Fibroblast of lung (primary cell): ENCODE measurements around the gene SMC6. TPM values are rescaled to one million over a fixed set of nuclear protein-coding genes. Genes with fewer than 3 reads are reported as not detected.
A peak's percentile ranks its signal among the peaks of the same experiment; 100 is the strongest.

Source experiments
- DNase-seq, 2 donors: peaks; one replicate each; pipeline versions ENCODE4 v3.0.0 to v3.0.0-alpha.2; 2010; ENCODE audit warnings: low read depth in 2 of 2
- H2AFZ ChIP-seq: 2 replicates; pipeline ENCODE4 v1.5.1; 2012; ENCODE audit warnings: low read length, control low read depth, inconsistent platforms
- H3K27ac ChIP-seq: 2 replicates; pipeline ENCODE4 v1.5.1; 2011; ENCODE audit warnings: low read length, control low read depth; ENCODE audit not compliant: insufficient read depth
- H3K27me3 ChIP-seq: 2 replicates; pipeline ENCODE4 v1.5.1; 2011; ENCODE audit warnings: mild to moderate bottlenecking, low read length; ENCODE audit not compliant: control insufficient read depth, insufficient read depth
- H3K36me3 ChIP-seq: 2 replicates; pipeline ENCODE4 v1.5.1; 2011; ENCODE audit warnings: low read length; ENCODE audit not compliant: control insufficient read depth, insufficient read depth
- H3K4me1 ChIP-seq: 2 replicates; pipeline ENCODE4 v1.5.1; 2011; ENCODE audit warnings: low read length; ENCODE audit not compliant: control insufficient read depth, insufficient read depth; ENCODE audit errors: extremely low read depth
- H3K4me2 ChIP-seq: 2 replicates; pipeline ENCODE4 v1.5.1; 2011; ENCODE audit warnings: low read length, control low read depth; ENCODE audit not compliant: insufficient read depth; ENCODE audit errors: extremely low read depth
- H3K4me3 ChIP-seq, 4 experiments: fragments of 200-600 bp in 1 of 4; sonication (generic) in 1 of 4; replicated peaks in 1 of 4; 2 replicates each; pipeline ENCODE4 v1.5.1; 2011 to 2016; ENCODE audit warnings: low read length in 4 of 4, low read depth in 3 of 4, mild to moderate bottlenecking in 3 of 4, control low read depth in 2 of 4, inconsistent platforms in 1 of 4, mixed read lengths in 1 of 4; ENCODE audit not compliant: insufficient read depth in 1 of 4; ENCODE audit errors: control extremely low read depth in 1 of 4
- H3K79me2 ChIP-seq: 2 replicates; pipeline ENCODE4 v1.5.1; 2012; ENCODE audit warnings: mild to moderate bottlenecking, low read length, inconsistent platforms; ENCODE audit not compliant: control insufficient read depth, insufficient read depth
- H3K9ac ChIP-seq: 2 replicates; pipeline ENCODE4 v1.5.1; 2011; ENCODE audit warnings: mild to moderate bottlenecking, low read length, control low read depth; ENCODE audit not compliant: insufficient read depth
- H3K9me3 ChIP-seq: 2 replicates; pipeline ENCODE4 v1.5.1; 2012; ENCODE audit warnings: low read depth, low read length; ENCODE audit not compliant: control insufficient read depth, insufficient read depth
- H4K20me1 ChIP-seq: 2 replicates; pipeline ENCODE4 v1.5.1; 2011; ENCODE audit warnings: low read length; ENCODE audit not compliant: control insufficient read depth, insufficient read depth; ENCODE audit errors: extremely low read depth
- EZH2 ChIP-seq: IDR thresholded peaks from 2 replicates; pipeline ENCODE4 v1.5.1; 2012; ENCODE audit warnings: low read length, control low read depth, mild to moderate bottlenecking; ENCODE audit errors: missing control alignments
- polyA plus RNA-seq, 2 donors: library from polyadenylated mRNA; depleted of rRNA in 1 of 2; stranded (reverse) in 1 of 2; unstranded in 1 of 2; fragments of >200 nt; gene quantifications; 2 replicates each; pipeline ENCODE4 v1.2.1, GENCODE V29; 2011 to 2012; ENCODE audit warnings: missing spikeins in 1 of 2
- total RNA-seq: library from RNA; depleted of rRNA; stranded (reverse); fragments of >200 nt; gene quantifications from 2 replicates; pipeline ENCODE4 v1.2.1, GENCODE V29; 2014
- TF ChIP-seq, protein P1 (sequence below), 2 donors: IDR thresholded peaks in 1 of 2; conservative IDR thresholded peaks in 1 of 2; 1 replicate in 1 of 2; 2 replicates in 1 of 2; pipeline ENCODE4 v1.5.1; 2011 to 2012; ENCODE audit warnings: low read length in 2 of 2, control low read depth in 1 of 2, inconsistent platforms in 1 of 2, low read depth in 1 of 2, mild to moderate bottlenecking in 1 of 2

The SMC6 gene
- total and polyA plus RNA-seq, 2 donors (not counting 1 experiment from before 2014, with no cell fraction given), result 17.9 to 22.8 TPM

DNA sequence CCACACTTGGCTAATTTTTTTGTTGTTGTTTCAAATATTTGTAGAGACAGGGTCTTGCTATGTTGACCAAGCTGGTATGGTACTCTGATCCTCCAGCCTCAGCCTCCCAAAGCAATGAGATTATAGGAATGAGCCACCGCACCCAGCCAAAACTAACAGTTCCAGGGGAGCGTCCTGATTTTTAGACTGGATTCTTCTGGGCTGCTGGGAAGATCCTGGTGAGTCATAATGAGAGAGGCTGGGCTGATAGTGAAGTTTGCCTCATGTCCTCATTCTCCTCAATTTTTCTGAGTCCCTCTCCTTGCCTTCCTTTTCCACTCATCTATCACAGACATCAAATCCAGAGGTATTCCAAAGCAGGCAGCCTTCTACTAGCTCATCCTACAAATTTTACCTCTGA is 131.8 kb downstream of the SMC6 start:
- Histone ChIP-seq H3K27ac (no peak overlapping the region), H3K4me3 (no peak overlapping the region), H3K4me2 (no peak overlapping the region), H3K9me3 (no peaks in the 10 kb centered on the region), H2AFZ (no peak overlapping the region), H3K79me2 (no peaks in the 10 kb centered on the region), H3K4me1 (peaks cover 5% of the 10 kb centered on the region), H3K27me3 (no peaks in the 10 kb centered on the region), H3K36me3 (no peaks in the 10 kb centered on the region), H4K20me1 (no peaks in the 10 kb centered on the region), H3K9ac (no peak overlapping the region)
- TF ChIP-seq EZH2, result no peak
- TF ChIP-seq, protein P1, sequence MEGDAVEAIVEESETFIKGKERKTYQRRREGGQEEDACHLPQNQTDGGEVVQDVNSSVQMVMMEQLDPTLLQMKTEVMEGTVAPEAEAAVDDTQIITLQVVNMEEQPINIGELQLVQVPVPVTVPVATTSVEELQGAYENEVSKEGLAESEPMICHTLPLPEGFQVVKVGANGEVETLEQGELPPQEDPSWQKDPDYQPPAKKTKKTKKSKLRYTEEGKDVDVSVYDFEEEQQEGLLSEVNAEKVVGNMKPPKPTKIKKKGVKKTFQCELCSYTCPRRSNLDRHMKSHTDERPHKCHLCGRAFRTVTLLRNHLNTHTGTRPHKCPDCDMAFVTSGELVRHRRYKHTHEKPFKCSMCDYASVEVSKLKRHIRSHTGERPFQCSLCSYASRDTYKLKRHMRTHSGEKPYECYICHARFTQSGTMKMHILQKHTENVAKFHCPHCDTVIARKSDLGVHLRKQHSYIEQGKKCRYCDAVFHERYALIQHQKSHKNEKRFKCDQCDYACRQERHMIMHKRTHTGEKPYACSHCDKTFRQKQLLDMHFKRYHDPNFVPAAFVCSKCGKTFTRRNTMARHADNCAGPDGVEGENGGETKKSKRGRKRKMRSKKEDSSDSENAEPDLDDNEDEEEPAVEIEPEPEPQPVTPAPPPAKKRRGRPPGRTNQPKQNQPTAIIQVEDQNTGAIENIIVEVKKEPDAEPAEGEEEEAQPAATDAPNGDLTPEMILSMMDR (conservative IDR thresholded peaks at IDR 0.05 in 1 of 2, IDR thresholded peaks at IDR 0.05 in 1 of 2; ENCODE audit: low read depth in 1 of 2, low read length in 2 of 2), result no peak
- DNase-seq, result peak; percentile 52 to 86

DNA sequence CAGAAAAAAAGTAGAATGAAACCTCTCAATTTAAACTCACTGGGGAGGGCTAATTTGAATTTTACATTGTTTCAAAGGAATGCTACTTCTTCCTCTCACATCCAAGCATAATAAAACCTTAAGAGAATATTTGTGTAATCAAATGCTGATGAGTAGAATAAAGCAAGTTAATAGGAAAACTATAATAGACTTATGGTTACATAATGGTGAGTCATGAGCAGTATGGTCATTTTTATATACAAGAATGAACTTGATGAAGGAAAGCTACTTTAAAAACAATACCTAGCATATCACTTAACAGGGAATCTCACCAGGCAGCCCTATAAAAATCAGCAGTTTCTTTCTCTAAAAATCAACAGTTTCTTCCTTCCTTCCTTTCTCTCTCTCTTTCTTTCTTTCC is 132.8 kb downstream of the SMC6 start:
- Histone ChIP-seq H3K4me2 (no peak overlapping the region), H3K9me3 (no peaks in the 10 kb centered on the region), H3K79me2 (no peaks in the 10 kb centered on the region), H4K20me1 (no peaks in the 10 kb centered on the region), H3K27ac (no peak overlapping the region), H3K27me3 (no peaks in the 10 kb centered on the region), H3K4me1 (peaks cover 7% of the 10 kb centered on the region), H3K4me3 (no peak overlapping the region), H3K36me3 (no peaks in the 10 kb centered on the region), H3K9ac (no peak overlapping the region), H2AFZ (no peak overlapping the region)
- DNase-seq, result peak; percentile 66 to 85
- TF ChIP-seq, protein P1 (conservative IDR thresholded peaks at IDR 0.05 in 1 of 2, IDR thresholded peaks at IDR 0.05 in 1 of 2; ENCODE audit: low read depth in 1 of 2, low read length in 2 of 2), result no peak
- no peak for TF ChIP-seq EZH2

DNA sequence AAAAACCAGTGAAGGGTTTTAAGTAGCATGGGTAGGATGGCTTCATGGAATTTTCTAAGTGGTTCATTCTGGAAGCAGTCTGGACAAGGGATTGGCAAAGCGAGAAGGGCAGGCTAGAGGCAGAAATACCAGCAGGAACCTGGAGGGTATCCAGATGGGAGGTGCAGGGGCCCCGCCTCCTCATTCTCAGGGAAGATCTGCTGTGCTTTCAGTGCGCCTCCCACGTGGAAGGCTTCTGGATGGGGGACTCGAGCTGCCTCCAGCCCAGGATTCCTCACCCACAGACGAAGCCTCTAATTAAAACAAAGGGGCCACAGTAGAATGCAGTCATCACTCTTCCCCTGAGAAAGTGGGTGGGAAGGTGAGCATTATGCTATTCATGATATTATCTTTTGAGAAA is 133.3 kb downstream of the SMC6 start:
- H3K4me1 ChIP-seq, result peaks cover 9% of the 10 kb centered on the region
- no peaks in the 10 kb centered on the region for H3K27me3 ChIP-seq
- no peak overlapping the region for H3K4me3 ChIP-seq
- H3K36me3 ChIP-seq, result no peaks in the 10 kb centered on the region
- no peak overlapping the region for H3K27ac ChIP-seq
- H4K20me1 ChIP-seq, result no peaks in the 10 kb centered on the region
- TF ChIP-seq, protein P1 (conservative IDR thresholded peaks at IDR 0.05 in 1 of 2, IDR thresholded peaks at IDR 0.05 in 1 of 2; ENCODE audit: low read depth in 1 of 2, low read length in 2 of 2), result no peak
- no peak for TF ChIP-seq EZH2
- no peaks in the 10 kb centered on the region for H3K9me3 ChIP-seq
- H3K9ac ChIP-seq, result no peak overlapping the region
- no peaks in the 10 kb centered on the region for H3K79me2 ChIP-seq
- H2AFZ ChIP-seq, result no peak overlapping the region
- no peak overlapping the region for H3K4me2 ChIP-seq
- peak in 1 of 2 donors; percentile 84 for DNase-seq
